ENCODE data around the gene ARHGAP32.

ARHGAP32 gene

DNA sequence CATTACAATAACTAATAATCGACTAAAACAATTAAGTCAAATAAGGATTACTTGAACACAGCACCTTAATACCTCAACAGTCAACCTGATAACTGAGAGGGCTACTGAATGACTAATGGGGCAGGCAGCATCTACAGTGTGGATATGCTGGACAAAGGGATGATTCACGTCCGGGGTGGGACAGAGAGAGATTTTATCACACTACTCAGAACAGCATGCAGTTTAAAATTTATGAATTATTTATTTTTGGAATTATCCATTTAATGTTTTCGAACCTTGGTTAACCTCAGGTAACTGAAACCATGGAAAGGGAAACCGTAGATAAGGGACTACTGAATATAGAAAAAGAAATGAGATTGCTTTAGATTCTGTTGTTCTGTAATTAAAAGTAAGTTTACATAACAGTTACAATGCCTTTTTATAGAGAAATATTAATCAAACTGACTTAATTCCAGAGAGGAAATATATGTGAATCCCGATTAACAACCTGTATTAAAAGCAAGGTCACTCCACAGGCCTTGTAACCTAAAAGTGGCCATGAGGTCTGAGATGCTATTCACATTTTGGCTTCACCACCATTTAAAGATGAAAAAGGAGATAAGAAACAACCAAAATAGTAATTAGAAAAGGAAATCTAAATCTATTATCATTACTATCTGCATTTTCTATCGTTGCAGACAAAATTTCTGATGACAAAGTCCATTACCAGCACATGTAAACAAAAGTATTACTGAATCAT lies 130.5 kb downstream of the ARHGAP32 start:
- Histone ChIP-seq H3K9ac (ENCODE audit: low read length) (no peak overlapping the region), H3K9me3 (ENCODE audit: control insufficient read depth, low read length) (no peaks in the 10 kb centered on the region), H3K27me3 (replicated peaks; ENCODE audit: control insufficient read depth, insufficient read depth, low read length) (no peaks in the 10 kb centered on the region), H3K4me3 (ENCODE audit: low read length) (no peak overlapping the region), H3K4me1 (ENCODE audit: control insufficient read depth, insufficient read depth, low read length) (no peaks in the 10 kb centered on the region), H3K36me3 (ENCODE audit: control insufficient read depth, insufficient read depth, low read length, severe bottlenecking) (peaks cover 19% of the 10 kb centered on the region)
- DNase-seq (ENCODE audit: low read depth), result peak; percentile 14

DNA sequence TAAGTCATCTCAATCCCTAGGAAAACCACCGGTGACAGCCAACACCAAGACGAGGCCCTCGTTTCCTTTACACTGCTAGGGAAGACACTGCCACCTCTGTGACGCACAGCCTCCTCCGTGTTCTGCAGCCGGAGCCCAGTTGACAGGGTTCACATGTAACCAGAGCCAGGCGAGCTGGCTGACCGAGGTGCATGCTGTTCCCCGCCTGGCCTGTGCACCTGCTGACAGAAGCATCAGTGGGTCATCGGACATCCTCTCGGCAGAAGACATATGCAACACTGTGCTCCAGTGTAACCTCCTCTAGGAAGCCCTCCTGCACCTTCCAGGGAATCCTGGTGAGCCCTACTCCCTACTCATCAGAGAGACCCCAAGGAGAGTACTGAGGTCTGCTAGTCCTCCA lies 135.2 kb downstream of the ARHGAP32 start:
- Histone ChIP-seq H3K9me3 (ENCODE audit: control insufficient read depth, low read length) (no peaks in the 10 kb centered on the region), H3K36me3 (ENCODE audit: control insufficient read depth, insufficient read depth, low read length, severe bottlenecking) (no peaks in the 10 kb centered on the region), H3K4me1 (ENCODE audit: control insufficient read depth, insufficient read depth, low read length) (no peaks in the 10 kb centered on the region), H3K4me3 (ENCODE audit: low read length) (no peak overlapping the region), H3K27me3 (replicated peaks; ENCODE audit: control insufficient read depth, insufficient read depth, low read length) (no peaks in the 10 kb centered on the region), H3K9ac (ENCODE audit: low read length) (no peak overlapping the region)
- DNase-seq (ENCODE audit: low read depth), result no peak

DNA sequence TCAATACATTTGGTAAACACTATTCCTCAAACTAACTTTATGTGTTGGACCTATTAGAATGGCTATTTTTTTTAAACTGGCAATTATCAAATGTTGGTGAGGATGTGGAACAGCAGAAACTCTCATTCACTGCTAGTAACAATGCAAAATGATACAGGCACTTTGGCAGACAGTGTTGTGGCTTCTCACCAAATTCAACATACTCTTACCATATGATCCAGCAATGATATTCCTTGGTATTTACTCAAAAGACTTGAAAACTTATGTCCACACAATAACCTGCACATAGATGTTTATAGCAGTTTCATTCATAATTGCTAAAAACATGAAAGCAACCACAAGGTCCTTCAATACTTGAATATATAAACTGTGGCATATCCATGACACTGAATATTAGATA lies 136.9 kb downstream of the ARHGAP32 start:
- no peaks in the 10 kb centered on the region for H3K4me1 ChIP-seq (ENCODE audit: control insufficient read depth, insufficient read depth, low read length)
- H3K9me3 ChIP-seq (ENCODE audit: control insufficient read depth, low read length), result no peaks in the 10 kb centered on the region
- no peak for DNase-seq (ENCODE audit: low read depth)
- H3K9ac ChIP-seq (ENCODE audit: low read length), result no peak overlapping the region
- H3K27me3 ChIP-seq (replicated peaks; ENCODE audit: control insufficient read depth, insufficient read depth, low read length), result no peaks in the 10 kb centered on the region
- no peaks in the 10 kb centered on the region for H3K36me3 ChIP-seq (ENCODE audit: control insufficient read depth, insufficient read depth, low read length, severe bottlenecking)
- H3K4me3 ChIP-seq (ENCODE audit: low read length), result no peak overlapping the region

DNA sequence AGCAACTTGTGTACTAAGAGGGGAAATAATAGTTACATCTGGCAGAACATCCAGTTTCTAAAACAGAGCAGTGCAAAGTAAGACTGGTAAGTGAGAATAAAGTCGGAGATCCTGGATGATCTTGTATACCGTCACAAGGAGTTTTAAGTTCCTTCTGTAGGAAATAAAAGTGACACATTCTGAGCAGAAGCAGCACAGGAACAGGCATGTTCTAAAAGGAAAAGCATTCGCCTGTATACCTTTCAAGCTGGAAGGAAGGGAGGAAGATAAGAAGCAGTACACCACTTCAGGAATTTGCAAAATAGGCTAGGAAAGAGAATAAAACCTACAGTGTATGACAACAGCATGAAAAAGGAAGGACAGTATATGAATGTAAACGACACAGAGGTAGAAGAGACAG lies 143.2 kb downstream of the ARHGAP32 start:
- H3K9me3 ChIP-seq (ENCODE audit: control insufficient read depth, low read length), result no peaks in the 10 kb centered on the region
- no peak overlapping the region for H3K4me3 ChIP-seq (ENCODE audit: low read length)
- no peak for DNase-seq (ENCODE audit: low read depth)
- no peak overlapping the region for H3K9ac ChIP-seq (ENCODE audit: low read length)
- no peaks in the 10 kb centered on the region for H3K36me3 ChIP-seq (ENCODE audit: control insufficient read depth, insufficient read depth, low read length, severe bottlenecking)
- H3K27me3 ChIP-seq (replicated peaks; ENCODE audit: control insufficient read depth, insufficient read depth, low read length), result no peaks in the 10 kb centered on the region
- H3K4me1 ChIP-seq (ENCODE audit: control insufficient read depth, insufficient read depth, low read length), result no peaks in the 10 kb centered on the region

DNA sequence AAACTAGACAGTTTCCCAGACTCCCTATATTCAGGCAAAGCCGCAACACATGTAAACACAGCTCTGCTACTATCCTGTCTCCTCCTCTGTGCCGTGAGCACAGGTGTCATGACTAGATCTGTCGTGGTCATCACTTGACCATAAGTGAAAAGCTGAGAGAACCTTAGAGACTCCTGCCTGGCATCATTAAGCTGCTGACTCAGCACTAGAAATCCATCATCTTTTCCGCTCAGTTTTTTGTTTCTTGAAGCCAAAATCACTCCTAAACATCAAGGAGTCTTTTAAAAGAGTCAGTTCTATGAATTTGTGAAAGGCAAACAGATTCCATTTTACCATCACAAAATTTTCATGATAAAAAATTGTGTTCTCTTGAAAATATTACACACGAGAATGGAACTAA lies 147.0 kb downstream of the ARHGAP32 start:
- Histone ChIP-seq H3K4me3 (ENCODE audit: low read length) (no peak overlapping the region), H3K27me3 (replicated peaks; ENCODE audit: control insufficient read depth, insufficient read depth, low read length) (no peaks in the 10 kb centered on the region), H3K9ac (ENCODE audit: low read length) (no peak overlapping the region), H3K4me1 (ENCODE audit: control insufficient read depth, insufficient read depth, low read length) (peaks cover 12% of the 10 kb centered on the region), H3K36me3 (ENCODE audit: control insufficient read depth, insufficient read depth, low read length, severe bottlenecking) (no peaks in the 10 kb centered on the region), H3K9me3 (ENCODE audit: control insufficient read depth, low read length) (no peaks in the 10 kb centered on the region)
- no peak for DNase-seq (ENCODE audit: low read depth)

DNA sequence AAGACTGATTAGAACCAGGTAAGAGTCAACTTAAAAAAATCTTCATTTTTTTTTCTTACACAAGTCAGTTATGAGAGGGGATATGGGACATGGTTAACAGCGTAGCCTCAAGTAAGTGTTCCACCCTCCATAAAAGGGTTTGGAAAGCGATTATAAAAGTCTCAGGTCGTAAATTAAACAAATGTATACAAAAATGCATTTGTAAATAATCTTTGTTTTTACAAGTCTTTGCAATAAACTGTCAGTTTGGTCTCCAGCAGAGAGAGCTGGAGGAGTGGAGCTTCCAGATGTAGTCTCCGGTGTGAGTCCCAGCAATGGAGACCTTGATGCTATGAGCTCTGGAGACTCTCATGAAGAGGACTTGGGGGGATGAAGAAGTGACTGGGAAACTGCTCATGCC lies 149.6 kb downstream of the ARHGAP32 start:
- H3K4me3 ChIP-seq (ENCODE audit: low read length), result no peak overlapping the region
- no peaks in the 10 kb centered on the region for H3K36me3 ChIP-seq (ENCODE audit: control insufficient read depth, insufficient read depth, low read length, severe bottlenecking)
- no peaks in the 10 kb centered on the region for H3K27me3 ChIP-seq (replicated peaks; ENCODE audit: control insufficient read depth, insufficient read depth, low read length)
- no peak overlapping the region for H3K9ac ChIP-seq (ENCODE audit: low read length)
- no peak for DNase-seq (ENCODE audit: low read depth)
- no peaks in the 10 kb centered on the region for H3K9me3 ChIP-seq (ENCODE audit: control insufficient read depth, low read length)
- peaks cover 12% of the 10 kb centered on the region for H3K4me1 ChIP-seq (ENCODE audit: control insufficient read depth, insufficient read depth, low read length)

DNA sequence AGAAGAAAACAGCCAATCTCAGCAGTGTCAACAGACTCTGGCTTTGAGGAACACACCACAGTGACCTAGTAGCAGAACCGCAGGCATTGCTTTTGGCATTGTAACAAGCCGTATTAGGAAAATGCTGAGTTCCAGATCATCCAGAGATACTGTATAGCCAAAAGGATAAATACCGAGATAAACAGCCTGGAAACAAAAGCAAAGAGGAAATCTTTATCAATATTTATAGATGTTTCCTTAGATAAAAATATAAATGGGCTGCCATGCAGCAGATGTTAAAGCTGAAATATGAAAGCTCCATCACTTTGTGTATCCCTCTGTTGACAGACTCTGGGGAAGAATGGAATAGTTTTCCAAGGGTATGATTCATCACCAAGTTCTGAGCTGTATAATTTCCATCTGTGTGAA lies 150.5 kb downstream of the ARHGAP32 start:
- no peaks in the 10 kb centered on the region for H3K27me3 ChIP-seq (replicated peaks; ENCODE audit: control insufficient read depth, insufficient read depth, low read length)
- H3K9ac ChIP-seq (ENCODE audit: low read length), result no peak overlapping the region
- no peak for DNase-seq (ENCODE audit: low read depth)
- H3K9me3 ChIP-seq (ENCODE audit: control insufficient read depth, low read length), result no peaks in the 10 kb centered on the region
- peaks cover 12% of the 10 kb centered on the region for H3K4me1 ChIP-seq (ENCODE audit: control insufficient read depth, insufficient read depth, low read length)
- H3K36me3 ChIP-seq (ENCODE audit: control insufficient read depth, insufficient read depth, low read length, severe bottlenecking), result no peaks in the 10 kb centered on the region
- peak overlapping the region; percentile 11 for H3K4me3 ChIP-seq (ENCODE audit: low read length)

DNA sequence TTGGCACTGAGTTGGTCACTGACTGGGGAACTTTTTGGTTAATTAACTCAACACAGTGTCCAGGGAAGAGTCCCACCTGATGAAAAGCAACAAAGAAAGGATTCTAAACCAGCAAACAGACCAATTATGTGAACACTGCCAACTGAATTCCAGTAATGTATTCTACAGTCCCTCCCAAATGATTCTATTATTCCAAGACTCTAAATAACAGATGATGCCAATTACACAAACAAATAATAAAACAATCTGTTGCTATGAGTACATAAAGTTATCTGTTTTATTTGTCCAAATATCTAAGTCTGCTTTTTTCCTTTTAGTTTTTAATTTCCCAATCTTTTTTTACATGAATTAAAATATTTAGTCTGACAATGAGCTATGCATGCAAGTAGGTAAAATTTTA lies 151.2 kb downstream of the ARHGAP32 start:
- Histone ChIP-seq H3K9me3 (ENCODE audit: control insufficient read depth, low read length) (no peaks in the 10 kb centered on the region), H3K4me3 (ENCODE audit: low read length) (no peak overlapping the region), H3K9ac (ENCODE audit: low read length) (no peak overlapping the region), H3K4me1 (ENCODE audit: control insufficient read depth, insufficient read depth, low read length) (peaks cover 12% of the 10 kb centered on the region), H3K27me3 (replicated peaks; ENCODE audit: control insufficient read depth, insufficient read depth, low read length) (no peaks in the 10 kb centered on the region), H3K36me3 (ENCODE audit: control insufficient read depth, insufficient read depth, low read length, severe bottlenecking) (no peaks in the 10 kb centered on the region)
- DNase-seq (ENCODE audit: low read depth), result no peak

DNA sequence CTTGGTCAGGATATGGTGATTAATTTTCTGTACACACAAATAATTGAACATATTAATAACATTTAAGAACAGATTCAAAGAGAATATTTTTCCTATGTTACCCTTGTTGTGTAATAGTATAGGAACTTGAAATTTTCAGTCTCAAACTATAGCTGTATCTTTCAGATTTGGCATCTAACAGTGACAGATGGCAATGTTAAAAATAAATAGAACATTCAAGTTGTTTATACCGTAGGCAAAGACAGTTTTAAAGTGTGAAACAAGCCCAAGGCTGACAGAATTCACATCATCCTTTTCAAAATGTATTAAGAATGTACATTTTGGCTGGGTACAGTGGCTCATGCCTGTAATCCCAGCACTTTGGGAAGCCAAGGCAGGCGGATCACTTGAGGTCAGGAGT lies 156.9 kb downstream of the ARHGAP32 start:
- no peak for DNase-seq (ENCODE audit: low read depth)
- Histone ChIP-seq H3K4me1 (ENCODE audit: control insufficient read depth, insufficient read depth, low read length) (no peaks in the 10 kb centered on the region), H3K9ac (ENCODE audit: low read length) (no peak overlapping the region), H3K4me3 (ENCODE audit: low read length) (no peak overlapping the region), H3K9me3 (ENCODE audit: control insufficient read depth, low read length) (no peaks in the 10 kb centered on the region), H3K36me3 (ENCODE audit: control insufficient read depth, insufficient read depth, low read length, severe bottlenecking) (no peaks in the 10 kb centered on the region), H3K27me3 (replicated peaks; ENCODE audit: control insufficient read depth, insufficient read depth, low read length) (no peaks in the 10 kb centered on the region)

DNA sequence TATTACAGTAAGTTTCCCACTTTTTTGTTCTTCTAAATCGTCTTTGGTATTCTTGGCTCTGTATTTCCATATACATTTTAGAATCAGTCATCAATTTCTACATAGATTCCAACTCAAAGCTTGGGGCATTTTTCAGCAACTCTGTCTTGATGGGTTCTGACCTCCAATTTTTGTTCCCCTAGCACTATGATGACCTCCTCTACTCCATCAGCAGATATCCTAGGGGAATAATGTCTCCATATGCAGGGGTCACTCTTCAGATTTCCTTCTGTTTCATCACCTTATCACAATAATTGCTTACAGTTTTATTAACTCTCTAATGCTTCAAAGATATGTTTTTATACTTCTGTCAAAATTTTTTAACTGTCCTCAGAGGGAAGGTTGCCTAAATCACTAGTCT lies 158.1 kb downstream of the ARHGAP32 start:
- Histone ChIP-seq H3K9me3 (ENCODE audit: control insufficient read depth, low read length) (no peaks in the 10 kb centered on the region), H3K36me3 (ENCODE audit: control insufficient read depth, insufficient read depth, low read length, severe bottlenecking) (no peaks in the 10 kb centered on the region)

DNA sequence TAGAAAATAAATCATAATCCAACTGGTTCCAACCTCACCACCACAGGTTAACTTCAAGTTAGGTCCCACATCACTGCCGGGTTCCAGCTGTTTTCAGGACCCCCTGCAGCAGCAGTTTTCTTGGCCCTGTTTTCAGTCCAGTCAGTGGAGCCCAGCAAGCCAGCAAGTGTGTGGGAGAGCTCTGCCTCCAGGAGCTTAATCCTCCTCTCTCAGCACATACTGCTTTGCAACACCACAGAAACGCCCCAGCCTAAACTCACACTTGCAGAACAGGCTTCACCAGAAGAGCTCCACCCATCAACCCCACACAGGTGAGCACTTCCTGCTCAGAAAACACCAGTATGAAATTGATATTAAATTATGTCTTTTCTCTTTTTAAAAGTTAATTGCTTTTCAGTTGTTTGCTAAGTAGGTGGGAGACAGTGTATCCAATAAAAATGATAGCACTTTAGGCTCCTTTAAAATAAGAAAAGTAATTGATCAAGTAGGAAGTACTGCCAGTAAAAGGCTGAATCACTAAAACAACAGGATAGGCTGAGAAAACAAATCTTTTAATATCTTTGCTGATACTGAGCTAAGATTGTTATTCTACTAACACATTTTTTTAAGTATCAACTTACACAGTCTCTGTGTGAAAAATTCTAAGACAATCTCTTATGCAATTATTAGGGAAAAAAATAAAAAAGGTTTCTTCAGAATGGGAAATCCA lies 168.0 kb downstream of the ARHGAP32 start:
- DNase-seq (ENCODE audit: low read depth), result no peak

More for the DNA sequence above, 158.1 kb downstream of the ARHGAP32 start:
- no peak for DNase-seq (ENCODE audit: low read depth)
- H3K27me3 ChIP-seq (replicated peaks; ENCODE audit: control insufficient read depth, insufficient read depth, low read length), result no peaks in the 10 kb centered on the region
- H3K9ac ChIP-seq (ENCODE audit: low read length), result no peak overlapping the region
- H3K4me1 ChIP-seq (ENCODE audit: control insufficient read depth, insufficient read depth, low read length), result no peaks in the 10 kb centered on the region
- H3K4me3 ChIP-seq (ENCODE audit: low read length), result no peak overlapping the region

More for the DNA sequence above, 168.0 kb downstream of the ARHGAP32 start:
- Histone ChIP-seq H3K36me3 (ENCODE audit: control insufficient read depth, insufficient read depth, low read length, severe bottlenecking) (no peaks in the 10 kb centered on the region), H3K4me1 (ENCODE audit: control insufficient read depth, insufficient read depth, low read length) (peaks cover 7% of the 10 kb centered on the region), H3K4me3 (ENCODE audit: low read length) (no peak overlapping the region), H3K9ac (ENCODE audit: low read length) (no peak overlapping the region), H3K9me3 (ENCODE audit: control insufficient read depth, low read length) (no peaks in the 10 kb centered on the region), H3K27me3 (replicated peaks; ENCODE audit: control insufficient read depth, insufficient read depth, low read length) (no peaks in the 10 kb centered on the region)
